HG03045 (cell line): ENCODE results near the gene PLCB1.

ENCODE experiments used
- ATAC-seq: cut with Tn5 transposase; IDR thresholded peaks from one replicate; pipeline ENCODE4 v1.9.1; 2021; ENCODE audit warnings: mild to moderate bottlenecking, moderate library complexity; ENCODE audit not compliant: unreplicated experiment

Gene PLCB1

DNA sequence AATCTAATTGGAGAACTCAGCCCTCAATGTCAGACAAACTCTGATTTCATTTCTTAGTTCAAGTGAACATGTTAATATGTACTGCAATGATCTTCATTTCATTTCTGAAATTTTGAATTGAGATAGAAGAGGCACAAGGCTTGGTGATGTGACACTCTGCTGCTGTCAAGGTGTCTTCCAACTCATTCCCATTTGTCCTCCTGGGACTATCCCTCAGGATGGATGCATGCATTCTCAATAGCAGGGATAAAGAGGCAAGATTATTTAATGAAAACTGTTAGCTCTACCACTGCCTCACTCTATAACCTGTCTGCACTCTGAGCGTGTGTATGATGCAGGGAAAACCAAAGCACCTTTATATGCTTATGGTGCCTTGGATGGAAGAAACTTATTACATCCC is 78.7 kb downstream of the PLCB1 start:
- no peak for ATAC-seq

DNA sequence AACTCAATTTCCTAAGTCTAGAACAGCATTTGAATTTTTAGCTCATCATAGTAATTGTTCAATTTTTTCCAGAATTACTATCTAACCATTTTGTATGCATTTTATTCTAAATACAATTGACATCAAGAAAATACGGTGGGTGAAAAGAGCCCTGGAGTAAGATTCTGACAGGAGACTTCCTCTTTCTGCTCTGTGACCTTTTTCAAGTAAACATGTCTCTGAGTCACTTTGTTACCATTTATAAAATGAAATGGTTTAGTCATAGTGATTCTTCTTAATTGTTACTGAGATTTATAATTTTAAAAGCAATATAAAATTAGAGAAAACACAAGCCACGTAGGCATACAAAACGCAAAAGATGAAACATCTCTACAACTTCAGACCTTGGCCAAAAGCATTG is 80.2 kb downstream of the PLCB1 start:
- ATAC-seq, result no peak

DNA sequence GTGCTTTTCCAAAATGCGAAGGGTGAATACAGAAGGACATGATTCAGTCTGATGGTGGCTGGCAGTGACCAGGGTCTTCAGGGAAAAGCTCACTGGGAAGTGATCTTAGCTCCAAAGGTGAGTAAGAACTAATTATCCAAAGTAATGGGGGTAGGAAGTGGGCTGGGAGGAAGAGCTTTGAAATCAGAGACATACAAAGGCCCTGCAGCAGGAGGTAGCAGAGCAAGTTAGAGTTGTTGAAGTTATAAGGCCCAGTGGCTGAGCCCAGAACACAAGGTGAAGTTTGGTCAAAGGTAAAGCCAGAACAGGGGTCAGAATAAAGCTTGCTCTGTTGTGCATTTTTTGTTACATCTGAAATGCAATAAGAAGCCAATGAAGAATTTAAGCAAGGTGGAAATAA is 81.2 kb downstream of the PLCB1 start:
- ATAC-seq, result no peak

DNA sequence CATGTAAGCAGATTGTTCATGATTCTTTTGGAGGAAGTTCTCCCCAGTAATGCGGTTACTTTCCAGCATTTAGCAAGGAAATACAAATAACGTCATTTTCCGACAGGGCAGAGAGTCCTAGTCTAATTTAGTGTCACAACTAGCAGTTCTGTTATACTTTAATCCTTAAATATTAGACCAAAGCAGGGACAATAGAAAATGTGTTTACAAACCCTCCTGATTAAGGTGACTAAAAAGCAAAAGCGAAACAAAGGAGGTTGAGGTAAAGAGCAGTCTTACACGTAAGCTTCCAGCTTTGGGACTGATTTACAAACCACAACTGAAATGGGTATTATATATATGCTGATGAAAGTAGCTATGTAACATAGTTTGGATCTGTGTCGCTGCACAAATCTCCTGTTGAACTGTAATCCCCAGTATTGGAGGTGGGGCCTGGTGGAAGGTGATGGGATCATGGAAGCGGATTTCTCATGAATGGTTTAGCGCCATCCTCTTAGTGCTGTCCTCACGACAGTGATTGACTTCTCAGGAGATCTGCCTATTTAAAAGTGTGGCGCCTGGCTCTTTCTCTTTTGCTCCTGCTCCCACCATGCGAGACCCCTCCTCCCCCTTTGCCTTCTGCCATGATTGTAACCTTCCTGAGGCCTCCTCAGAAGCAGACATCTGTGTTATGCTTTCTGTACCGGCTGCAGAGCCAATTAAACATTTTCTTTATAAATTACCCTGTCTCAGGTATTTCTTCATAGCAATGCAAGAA is 81.9 kb downstream of the PLCB1 start:
- ATAC-seq, result peak; percentile 86

DNA sequence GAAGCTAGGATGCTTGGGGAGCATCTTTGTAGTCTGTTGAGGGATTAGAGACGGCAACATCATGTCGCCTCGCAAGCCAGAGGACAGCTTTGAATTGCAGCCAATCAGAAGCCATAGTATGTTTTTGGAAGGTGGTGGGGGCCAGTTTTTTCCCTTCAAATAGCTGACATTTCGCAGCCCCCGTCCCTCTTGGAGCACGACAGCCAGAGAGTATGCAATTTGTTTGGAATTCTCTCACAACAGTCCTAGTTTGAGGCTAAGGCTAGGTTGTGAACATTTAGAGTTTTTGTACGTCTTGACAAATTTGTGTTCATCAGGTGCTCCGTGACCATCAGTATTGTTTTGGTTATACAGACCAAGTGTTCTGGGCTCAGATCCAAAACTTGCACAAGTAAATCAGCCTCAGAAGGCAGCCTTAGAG is 83.3 kb downstream of the PLCB1 start:
- ATAC-seq, result no peak

DNA sequence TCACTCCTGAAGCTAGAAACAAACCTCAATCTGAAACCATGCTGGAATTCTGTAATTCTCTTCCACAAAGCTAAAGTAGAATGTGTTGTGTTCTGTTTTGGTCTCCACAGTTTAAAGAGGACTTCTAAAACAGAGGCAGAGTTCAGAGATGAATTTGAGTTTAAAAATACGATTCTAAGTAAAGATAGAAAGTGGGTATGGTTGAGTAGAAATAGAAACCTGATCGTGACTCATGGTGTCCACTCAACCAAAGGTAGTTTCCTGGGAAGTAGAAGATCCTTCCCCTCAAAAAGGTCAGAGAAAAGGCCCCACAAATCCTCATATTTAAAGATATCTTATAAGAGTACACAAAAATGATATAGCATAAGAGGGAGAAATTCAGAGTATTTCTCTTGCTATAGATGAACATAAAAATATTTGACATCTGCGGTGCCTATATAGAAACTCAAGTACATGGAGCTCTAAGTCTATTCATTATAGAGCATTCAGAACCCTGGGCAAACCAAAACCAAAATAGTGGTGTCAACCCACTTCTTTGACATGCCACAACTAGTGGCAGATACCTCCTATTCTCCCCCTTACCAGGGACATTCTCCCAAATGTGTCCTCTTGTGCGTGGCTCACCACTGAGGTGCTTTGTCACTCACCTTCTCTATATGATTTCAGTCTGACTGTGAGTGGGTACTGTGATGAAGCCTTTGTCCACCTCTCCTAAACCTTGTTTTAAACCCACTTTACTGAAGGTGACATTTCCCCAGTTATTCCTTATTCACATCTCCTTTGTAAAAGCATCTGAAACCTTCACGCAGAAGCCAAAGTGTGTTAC is 84.5 kb downstream of the PLCB1 start:
- ATAC-seq, result no peak

DNA sequence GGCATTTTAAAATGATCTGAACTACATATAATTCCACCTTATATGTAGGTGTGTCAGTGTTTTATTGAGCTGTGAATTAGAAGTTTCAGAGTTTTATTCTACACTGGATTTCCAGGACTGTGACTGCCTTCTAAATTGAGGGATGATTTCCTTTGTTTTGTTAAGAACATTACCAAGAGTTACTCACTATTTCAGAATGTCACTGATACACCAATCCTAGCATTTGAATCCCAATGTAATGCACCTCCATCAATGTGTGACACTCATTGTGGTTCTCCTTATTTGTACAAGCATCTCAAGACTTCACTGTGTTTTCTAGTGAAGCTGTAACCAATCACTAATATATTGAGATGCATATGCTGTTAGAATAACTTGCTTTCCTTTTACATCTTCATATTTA is 86.8 kb downstream of the PLCB1 start:
- ATAC-seq, result no peak

DNA sequence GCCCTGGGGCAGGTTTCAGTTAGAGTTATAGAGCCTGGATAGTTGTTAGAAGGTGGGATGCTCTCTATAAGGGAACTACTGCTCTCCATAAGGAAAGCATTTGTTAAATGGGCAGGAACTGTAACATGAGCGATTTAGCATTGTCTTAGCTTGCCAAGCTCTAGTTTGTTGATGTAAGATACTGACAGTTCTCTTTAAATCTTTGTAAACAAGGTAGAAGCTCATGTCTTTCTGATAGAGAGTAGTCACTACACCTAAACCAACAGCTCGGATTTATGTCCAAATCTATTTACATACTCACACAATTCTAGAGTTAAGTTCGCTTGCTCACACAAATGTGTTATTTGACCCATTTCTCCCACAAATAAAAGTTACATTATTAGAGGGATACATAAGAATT is 87.3 kb downstream of the PLCB1 start:
- no peak for ATAC-seq

DNA sequence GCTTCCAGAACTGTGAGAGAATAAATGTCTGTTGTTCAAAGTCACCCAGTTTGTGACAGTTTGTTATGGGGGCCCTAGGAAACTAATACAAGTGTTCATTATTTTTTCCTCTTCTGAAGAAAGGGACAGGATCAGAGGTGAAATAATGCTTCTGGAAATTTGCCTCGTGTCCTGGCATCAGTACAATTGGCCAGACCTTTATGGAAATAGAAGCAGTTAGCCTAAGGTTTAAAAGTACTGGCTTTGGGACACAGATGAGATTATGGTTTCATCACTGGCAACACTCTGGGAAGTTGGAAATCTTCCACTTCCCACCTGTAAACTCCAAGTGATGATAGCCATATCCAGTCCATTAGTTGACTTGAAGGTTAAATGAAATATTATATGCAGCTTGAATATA is 88.7 kb downstream of the PLCB1 start:
- ATAC-seq, result no peak

DNA sequence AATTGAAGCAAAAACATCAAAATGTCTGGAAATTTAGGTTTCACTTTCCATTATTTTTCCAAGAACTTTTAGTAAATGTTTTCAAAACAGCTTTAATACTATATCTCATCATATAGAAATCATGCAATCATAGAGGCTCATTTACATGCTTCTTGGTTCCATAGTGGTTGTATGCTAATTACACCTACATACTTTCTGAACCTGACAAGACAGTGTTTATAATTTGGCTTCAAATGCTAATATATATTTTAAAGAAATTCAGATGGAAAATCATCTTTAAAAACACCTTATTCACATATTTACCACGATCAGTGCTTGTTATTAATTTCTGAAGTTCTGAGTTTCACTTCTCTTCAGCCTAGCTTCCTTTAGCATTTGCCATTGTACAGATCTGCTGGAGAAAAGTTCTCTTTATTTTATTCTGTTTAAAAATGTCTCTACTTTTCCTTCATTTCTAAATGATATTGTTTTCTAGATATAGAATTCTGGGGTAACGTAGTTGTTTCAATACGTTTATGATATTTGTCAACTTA is 89.9 kb downstream of the PLCB1 start:
- ATAC-seq, result peak; percentile 53

DNA sequence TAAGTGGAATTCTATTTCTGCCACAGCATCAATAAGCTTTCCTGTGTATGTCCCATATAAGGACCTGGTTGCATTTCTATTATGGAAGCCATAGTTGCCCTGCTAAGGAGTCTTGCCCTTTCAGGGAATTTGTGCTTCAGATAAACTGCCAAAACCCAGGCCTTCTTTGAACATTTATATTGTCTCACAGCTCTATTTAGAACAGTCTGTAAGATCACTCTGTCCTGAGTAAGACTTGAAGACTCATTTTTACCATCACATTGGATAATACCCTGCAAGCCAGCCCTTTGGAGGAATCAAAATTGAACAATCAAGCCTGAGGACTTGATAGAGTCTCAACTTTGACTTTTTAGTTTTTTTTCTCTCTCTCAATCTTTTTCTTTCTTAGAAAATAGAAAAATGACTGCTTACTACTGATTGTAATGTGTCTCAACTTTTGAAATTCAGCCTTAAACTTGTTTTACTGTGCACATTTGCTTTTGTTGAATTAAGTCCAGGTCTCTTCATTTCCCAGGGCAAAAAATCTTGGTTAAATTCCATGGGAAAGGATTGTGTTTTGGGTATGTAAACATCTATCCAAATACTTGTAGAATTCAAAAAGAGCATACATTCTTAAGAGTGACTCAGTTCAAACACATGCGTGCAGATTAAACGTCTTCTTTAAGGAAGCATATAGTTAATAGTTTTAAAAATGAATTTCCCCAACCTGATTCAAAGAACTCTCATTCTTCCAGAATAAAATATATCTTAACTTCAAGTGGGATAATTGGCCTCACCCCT is 91.2 kb downstream of the PLCB1 start:
- ATAC-seq, result no peak

DNA sequence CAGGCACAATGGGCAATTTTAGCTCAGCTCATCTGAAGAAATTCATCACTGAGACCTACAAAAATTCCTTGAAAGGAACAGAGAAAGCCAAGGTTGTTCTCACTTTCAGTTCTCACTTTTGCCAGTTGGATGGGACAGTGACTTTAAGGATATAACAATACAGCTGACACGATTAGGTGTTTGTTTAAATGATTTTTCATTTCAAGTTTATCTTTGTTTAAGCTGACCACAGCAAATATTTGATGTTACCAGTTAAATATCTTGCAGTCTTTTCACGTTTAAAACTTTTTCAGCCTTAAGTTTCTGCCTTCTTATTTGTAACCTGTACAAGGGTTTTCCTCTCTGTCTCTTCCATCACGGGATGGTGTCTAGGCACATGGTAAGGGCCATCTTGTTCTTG is 93.6 kb downstream of the PLCB1 start:
- no peak for ATAC-seq

DNA sequence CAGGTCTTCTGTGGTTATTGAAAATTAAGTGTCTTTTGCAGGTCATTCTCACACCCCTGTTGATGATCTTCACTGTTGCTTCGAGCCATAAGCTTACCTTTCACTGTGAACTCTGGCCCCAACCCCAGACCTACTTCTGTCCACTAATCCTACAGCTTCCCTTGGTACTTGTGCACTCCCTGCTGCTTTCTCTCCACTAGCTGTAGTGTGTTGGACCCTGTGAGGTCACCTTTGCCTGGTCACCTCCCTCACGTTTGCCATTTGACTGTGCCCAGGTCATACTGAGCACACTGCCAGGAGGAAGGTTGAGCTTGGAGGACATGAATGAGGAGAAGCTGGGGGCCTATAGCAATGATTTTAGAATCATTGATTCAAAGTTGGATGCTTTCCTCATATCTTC is 94.0 kb downstream of the PLCB1 start:
- ATAC-seq, result no peak

DNA sequence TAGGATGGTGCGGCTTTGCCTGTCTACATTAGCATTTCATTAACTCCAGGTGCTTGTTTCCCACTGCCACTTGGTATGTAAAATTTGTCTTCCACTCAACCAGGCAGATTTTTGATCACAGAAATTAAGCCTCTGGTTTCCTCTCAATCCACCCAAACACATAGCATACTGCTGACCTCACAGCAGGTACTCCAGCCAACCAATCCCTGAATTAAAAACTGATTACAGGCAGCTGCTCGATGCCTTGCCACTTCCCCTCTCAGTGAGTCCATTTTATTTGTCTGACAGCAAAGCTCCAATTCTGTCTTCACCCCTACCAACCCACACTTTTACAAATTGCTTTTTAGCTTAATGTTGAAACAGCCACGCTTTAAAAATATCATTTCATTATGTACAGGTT is 95.2 kb downstream of the PLCB1 start:
- ATAC-seq, result no peak

DNA sequence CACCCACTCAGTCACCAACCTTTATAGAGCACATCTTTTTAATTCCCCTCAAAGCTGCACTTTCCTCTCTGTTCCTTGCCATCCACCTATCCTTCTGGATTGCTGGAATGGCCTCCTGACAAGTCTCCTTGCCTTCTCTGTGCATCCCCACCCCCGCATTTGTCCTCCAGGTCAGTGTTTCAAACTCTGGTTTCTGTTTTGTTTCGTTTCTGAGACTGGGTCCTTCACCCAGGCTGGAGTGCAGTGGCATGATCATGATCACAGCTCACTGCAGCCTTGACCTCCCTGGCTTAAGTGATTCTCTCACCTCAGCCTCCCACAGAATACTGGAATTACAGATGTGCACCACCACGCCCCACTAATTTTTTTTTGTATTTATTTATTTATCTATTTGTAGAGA is 96.2 kb downstream of the PLCB1 start:
- no peak for ATAC-seq

DNA sequence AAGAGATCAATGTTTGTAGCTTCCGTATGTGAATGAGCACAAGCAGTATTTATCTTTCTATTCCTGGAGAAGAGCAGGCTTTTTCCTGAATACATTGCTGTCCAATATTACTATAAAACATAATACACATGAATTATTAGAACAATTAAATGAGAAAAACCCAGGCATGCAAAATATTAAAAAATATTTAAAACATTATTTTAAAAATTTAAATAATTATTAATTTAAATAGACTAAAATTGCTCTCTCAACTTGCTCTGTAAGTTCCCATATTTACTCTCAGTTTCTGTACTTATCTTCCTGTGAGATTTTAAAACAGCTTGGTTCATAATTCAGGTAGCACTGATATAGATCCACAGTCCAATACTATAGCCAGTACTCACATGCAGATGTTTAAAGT is 97.0 kb downstream of the PLCB1 start:
- ATAC-seq, result no peak

DNA sequence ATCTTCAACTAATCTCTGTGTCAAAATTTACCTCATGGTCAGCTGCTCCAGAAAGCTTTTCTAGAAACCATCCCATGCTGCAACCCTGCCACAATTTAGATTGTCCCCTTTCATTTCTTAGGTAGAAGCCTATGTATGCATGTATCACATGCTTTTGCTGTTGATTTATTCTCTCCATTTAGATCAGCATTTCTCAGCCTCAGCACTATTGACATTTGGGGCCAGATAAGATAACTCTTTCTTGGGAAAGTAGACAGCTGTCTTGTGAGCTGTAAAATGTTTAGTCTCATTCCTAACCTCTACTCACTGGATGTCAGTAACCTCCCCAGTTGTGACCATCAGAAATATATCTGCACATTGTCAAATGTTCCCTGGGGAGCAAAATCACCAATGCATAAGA is 99.0 kb downstream of the PLCB1 start:
- no peak for ATAC-seq

DNA sequence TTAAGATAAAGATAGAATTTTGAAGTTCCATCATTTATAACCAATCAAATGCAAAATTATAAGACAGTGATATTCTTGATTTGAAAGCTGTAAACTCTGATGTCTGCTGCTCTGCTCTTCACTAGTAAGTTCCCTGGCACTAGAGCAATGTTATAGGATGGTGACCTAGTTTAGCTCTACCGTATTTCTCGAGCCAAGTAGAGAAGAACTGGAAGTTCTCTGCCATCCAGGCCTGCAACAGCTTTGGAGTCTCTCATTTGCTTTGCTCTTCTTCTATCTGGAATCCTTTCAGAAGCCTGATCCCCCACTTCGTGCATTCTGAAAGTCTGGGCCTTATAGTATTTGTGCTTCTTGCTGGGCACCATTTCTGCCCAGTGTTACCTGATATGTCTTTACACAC is 100.3 kb downstream of the PLCB1 start:
- ATAC-seq, result no peak

DNA sequence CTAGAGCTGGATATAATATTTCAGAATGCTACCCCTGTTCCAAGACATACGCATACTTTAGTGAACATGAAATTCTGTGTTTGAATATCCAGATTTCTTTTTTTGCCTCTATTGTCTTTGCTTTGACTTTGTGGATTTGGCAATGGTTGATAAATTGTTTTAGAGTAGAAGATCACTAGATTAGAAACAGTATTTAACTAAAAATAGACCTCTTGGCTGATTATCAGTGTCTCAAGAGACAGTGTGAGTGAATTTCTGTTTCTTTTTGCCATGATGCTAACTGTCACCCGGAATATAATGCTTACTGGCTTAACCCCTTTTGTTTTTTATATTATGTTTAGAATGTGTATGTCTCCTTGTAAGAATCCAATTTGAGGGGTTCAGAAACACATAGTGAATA is 102.5 kb downstream of the PLCB1 start:
- no peak for ATAC-seq

DNA sequence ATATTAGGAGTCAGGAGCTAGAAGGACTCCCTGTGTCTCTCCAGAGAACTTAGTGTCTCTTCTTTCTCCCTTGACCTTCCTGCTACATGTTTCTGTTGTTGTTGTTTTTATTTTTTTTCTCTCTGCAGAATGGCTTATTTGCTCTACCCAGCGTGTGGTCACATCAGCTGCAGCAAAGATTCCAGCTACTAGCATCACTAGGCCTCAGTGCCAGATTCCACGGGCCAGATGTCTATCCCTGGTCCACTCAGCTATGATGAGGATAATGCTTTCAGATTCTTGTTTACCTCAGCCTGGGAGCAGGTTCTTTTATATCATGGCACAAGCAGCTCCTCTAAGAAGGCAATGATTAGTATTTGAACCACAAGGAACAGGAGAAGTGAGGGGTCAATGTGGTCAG is 110.0 kb downstream of the PLCB1 start:
- ATAC-seq, result no peak
